HEK293 (cell line): ENCODE results near the gene HMGB2.
A peak's percentile ranks its signal among the peaks of the same experiment; 100 is the strongest.

Experiments
- ELK4 ChIP-seq: IDR thresholded peaks from 2 replicates; pipeline ENCODE4 v1.6.1; 2011; ENCODE audit warnings: mild to moderate bottlenecking, low read depth, low read length, borderline replicate concordance
- HOXC10 ChIP-seq: sonication (generic); formaldehyde crosslinking; IDR thresholded peaks from 2 replicates; pipeline ENCODE4 v1.8.1; 2023; ENCODE audit warnings: mild to moderate bottlenecking, missing genetic modification reagents
- IKZF3 ChIP-seq: fragments of 450-650 bp; IDR thresholded peaks from 2 replicates; pipeline ENCODE4 v1.5.0; 2018; ENCODE audit warnings: missing biosample characterization, mild to moderate bottlenecking, missing genetic modification characterization, moderate library complexity
- INSM2 ChIP-seq: fragments of 450-650 bp; formaldehyde crosslinking; IDR thresholded peaks from 2 replicates; pipeline ENCODE4 v1.5.1; 2016; ENCODE audit warnings: missing biosample characterization, missing genetic modification characterization
- PRDM10 ChIP-seq: fragments of 450-650 bp; formaldehyde crosslinking; IDR thresholded peaks from 2 replicates; pipeline ENCODE4 v1.5.1; 2016; ENCODE audit warnings: missing biosample characterization, missing genetic modification characterization
- TRIM28 ChIP-seq: IDR thresholded peaks from 2 replicates; pipeline ENCODE4 v1.6.1; 2011; ENCODE audit warnings: low read length, control low read depth, borderline replicate concordance
- TSHZ1 ChIP-seq: fragments of 450-650 bp; formaldehyde crosslinking; IDR thresholded peaks from 2 replicates; pipeline ENCODE4 v1.5.1; 2016; ENCODE audit warnings: missing biosample characterization, missing genetic modification characterization, borderline replicate concordance
- ZEB2 ChIP-seq: fragments of 450-650 bp; formaldehyde crosslinking; IDR thresholded peaks from 2 replicates; pipeline ENCODE4 v1.5.1; 2016; ENCODE audit warnings: missing biosample characterization, missing genetic modification characterization
- ZNF169 ChIP-seq: fragments of 450-650 bp; formaldehyde crosslinking; IDR thresholded peaks from 2 replicates; pipeline ENCODE4 v1.5.1; 2016; ENCODE audit warnings: missing biosample characterization, missing genetic modification characterization
- ZNF174 ChIP-seq: fragments of 450-650 bp; formaldehyde crosslinking; IDR thresholded peaks from 2 replicates; pipeline ENCODE4 v1.5.0; 2017; ENCODE audit warnings: missing biosample characterization, mild to moderate bottlenecking, missing genetic modification characterization
- ZNF335 ChIP-seq: fragments of 450-650 bp; formaldehyde crosslinking; conservative IDR thresholded peaks from 2 replicates; pipeline ENCODE4 v1.5.1; 2016; ENCODE audit warnings: missing biosample characterization, missing genetic modification characterization
- ZNF391 ChIP-seq: fragments of 450-650 bp; formaldehyde crosslinking; IDR thresholded peaks from 2 replicates; pipeline ENCODE4 v1.5.1; 2016; ENCODE audit warnings: low read depth, missing biosample characterization, missing genetic modification characterization, borderline replicate concordance
- ZNF48 ChIP-seq: fragments of 450-650 bp; formaldehyde crosslinking; IDR thresholded peaks from 2 replicates; pipeline ENCODE4 v1.5.1; 2016; ENCODE audit warnings: missing biosample characterization, missing genetic modification characterization
- ZNF510 ChIP-seq: fragments of 450-650 bp; formaldehyde crosslinking; IDR thresholded peaks from 2 replicates; pipeline ENCODE4 v1.5.1; 2018; ENCODE audit warnings: mild to moderate bottlenecking, missing genetic modification characterization, missing biosample characterization; ENCODE audit not compliant: insufficient replicate concordance
- ZNF514 ChIP-seq: fragments of 450-650 bp; formaldehyde crosslinking; IDR thresholded peaks from 2 replicates; pipeline ENCODE4 v1.5.1; 2016; ENCODE audit warnings: missing biosample characterization, missing genetic modification characterization
- ZNF549 ChIP-seq: fragments of 450-650 bp; IDR thresholded peaks from 2 replicates; pipeline ENCODE4 v1.5.1; 2018; ENCODE audit warnings: missing biosample characterization, missing genetic modification characterization, mild to moderate bottlenecking, inconsistent platforms, moderate library complexity
- ZNF624 ChIP-seq: fragments of 450-650 bp; formaldehyde crosslinking; IDR thresholded peaks from 2 replicates; pipeline ENCODE4 v1.5.1; 2017; ENCODE audit warnings: missing biosample characterization, missing genetic modification characterization
- ZNF654 ChIP-seq: fragments of 450-650 bp; formaldehyde crosslinking; IDR thresholded peaks from 2 replicates; pipeline ENCODE4 v1.5.1; 2016; ENCODE audit warnings: low read depth, missing biosample characterization, missing genetic modification characterization
- ZNF692 ChIP-seq: fragments of 450-650 bp; formaldehyde crosslinking; IDR thresholded peaks from 2 replicates; pipeline ENCODE4 v1.5.1; 2016; ENCODE audit warnings: missing biosample characterization, missing genetic modification characterization
- ZNF768 ChIP-seq: fragments of 450-650 bp; formaldehyde crosslinking; IDR thresholded peaks from 2 replicates; pipeline ENCODE4 v1.5.1; 2018; ENCODE audit warnings: missing biosample characterization, mild to moderate bottlenecking, missing genetic modification characterization
- ZXDB ChIP-seq: fragments of 450-650 bp; formaldehyde crosslinking; IDR thresholded peaks from 2 replicates; pipeline ENCODE4 v1.5.1; 2016; ENCODE audit warnings: missing biosample characterization, missing genetic modification characterization

HMGB2 gene

GRCh38 chr4:173334085-173334890 is at the start of gene HMGB2 (continued):
- TF ChIP-seq ZNF391 (tag by site-specific recombination): 0 out of 2 replicates have a peak, but pooled peaks have one; percentile 10
- TF ChIP-seq IKZF3 (tag by site-specific recombination): peak; percentile 68
- TF ChIP-seq INSM2 (tag by site-specific recombination): peak; percentile 94
- no peak for TF ChIP-seq ELK4
- no peak for TF ChIP-seq ZNF48 (tag by site-specific recombination)
- TF ChIP-seq ZNF514 (tag by site-specific recombination): no peak
- TF ChIP-seq ZNF768 (tag by site-specific recombination): no peak
- TF ChIP-seq ZNF174 (tag by site-specific recombination): no peak
- peak; percentile 76; the same call in 1 of the 2 replicates for TF ChIP-seq ZXDB
- no peak for TF ChIP-seq TSHZ1
- no peak for TF ChIP-seq TRIM28
- TF ChIP-seq ZNF169 (tag by site-specific recombination): no peak
- TF ChIP-seq ZNF510 (tag by site-specific recombination): no peak
- no peak for TF ChIP-seq ZNF549 (tag by site-specific recombination)
- TF ChIP-seq ZNF692 (tag by site-specific recombination): no peak
- TF ChIP-seq ZNF624 (tag by site-specific recombination): no peak
- TF ChIP-seq HOXC10 (CRISPR knock-in tag): peak; percentile 82; the same call in 1 of the 2 replicates
- TF ChIP-seq ZNF654 (tag by site-specific recombination): no peak
- TF ChIP-seq ZNF335 (tag by site-specific recombination): no peak
- TF ChIP-seq PRDM10: no peak
- peak; percentile 95 for TF ChIP-seq ZEB2 (tag by site-specific recombination)
- TF ChIP-seq, all 188 proteins: peak for 40
